HCT116 (cell line): Measurements from ENCODE around the gene POU2F3. TPM values are rescaled to one million over a fixed set of nuclear protein-coding genes. Genes with fewer than 3 reads are reported as not detected.
A peak's percentile ranks its signal among the peaks of the same experiment; 100 is the strongest.

Experiments
- ATAC-seq: fragments of 200-7000 bp; cut with Tn5 transposase; 2 replicates; pipeline ENCODE4 v1.9.1; 2020; ENCODE audit warnings: mild to moderate bottlenecking, moderate library complexity
- BruUV-seq: library from RNA; stranded (reverse); fragments of 400-500 nt; replicated peaks from 2 replicates; lab custom pipeline; 2021; lab: Mats Ljungman, UMichigan
- CTCF ChIA-PET: fragments of 300-600 bp; sonication (Branson Sonifier 250); formaldehyde crosslinking; loops from one replicate; lab custom pipeline; 2021; ENCODE audit warnings: antibody characterized with exemption; lab: Charles Lee
- POLR2A ChIA-PET: fragments of 300-600, 350-600 bp; sonication (Branson Sonifier 250); formaldehyde crosslinking; loops from one replicate; lab custom pipeline; 2021; ENCODE audit warnings: antibody characterized with exemption; lab: Charles Lee
- RAD21 ChIA-PET, 2 experiments: fragments of 300-600 bp; sonication (Branson Sonifier 250); formaldehyde crosslinking; loops; one replicate each; lab custom pipeline; 2023; ENCODE audit warnings: low total read pairs in 2 of 2; ENCODE audit not compliant: uncharacterized antibody in 2 of 2, unreplicated experiment in 2 of 2, low non-redundant PET in 1 of 2; lab: Charles Lee
- DNase-seq: peaks from one replicate; pipeline ENCODE4 v3.0.0-alpha.2; 2010; ENCODE audit warnings: low read depth, low spot score
- H2AFZ ChIP-seq: fragments of 200-600 bp; shearing (Covaris generic), sonication (generic); 2 replicates; pipeline ENCODE4 v1.6.1; 2017; ENCODE audit warnings: low read depth, mixed run types, mixed read lengths, antibody characterized with exemption, low read length; ENCODE audit not compliant: poor library complexity, severe bottlenecking
- H3K27ac ChIP-seq: 2 replicates; pipeline ENCODE4 v1.5.1; 2012; ENCODE audit warnings: low read depth, low read length
- H3K27me3 ChIP-seq: fragments of 200-600 bp; sonication (generic); 2 replicates; pipeline ENCODE4 v1.6.1; 2016; ENCODE audit warnings: mixed run types, low read length, mixed read lengths; ENCODE audit not compliant: insufficient read depth
- H3K36me3 ChIP-seq, 2 experiments: fragments of 200-500 bp in 1 of 2; fragments of 200-600 bp in 1 of 2; sonication (Bioruptor generic) in 1 of 2; sonication (generic) in 1 of 2; 2 replicates each; pipeline versions ENCODE4 v1.5.1 to v1.6.1; 2014 to 2016; ENCODE audit warnings: low read length in 2 of 2, inconsistent platforms in 1 of 2, mixed read lengths in 1 of 2, mixed run types in 1 of 2; ENCODE audit not compliant: insufficient read depth in 2 of 2, control insufficient read depth in 1 of 2
- H3K4me1 ChIP-seq, 2 experiments: fragments of 200-600 bp in 1 of 2; sonication (generic) in 1 of 2; 2 replicates each; pipeline versions ENCODE4 v1.5.1 to v1.6.1; 2012 to 2017; ENCODE audit warnings: low read length in 2 of 2, inconsistent platforms in 1 of 2, mild to moderate bottlenecking in 1 of 2, mixed read lengths in 1 of 2, mixed run types in 1 of 2, moderate library complexity in 1 of 2; ENCODE audit not compliant: insufficient read depth in 2 of 2, control insufficient read depth in 1 of 2
- H3K4me2 ChIP-seq: fragments of 200-600 bp; sonication (generic); 2 replicates; pipeline ENCODE4 v1.6.1; 2017; ENCODE audit warnings: mixed run types, low read length, mixed read lengths
- H3K4me3 ChIP-seq, 2 experiments: fragments of 200-600 bp in 1 of 2; sonication (generic) in 1 of 2; replicated peaks in 1 of 2; 2 replicates each; pipeline ENCODE4 v1.5.1; 2011 to 2016; ENCODE audit warnings: low read length in 2 of 2, control low read depth in 1 of 2, low read depth in 1 of 2, mild to moderate bottlenecking in 1 of 2, mixed read lengths in 1 of 2, mixed run types in 1 of 2
- H3K79me2 ChIP-seq: fragments of 200-600 bp; sonication (generic); 2 replicates; pipeline ENCODE4 v1.6.1; 2017; ENCODE audit warnings: mild to moderate bottlenecking, mixed run types, low read length, moderate library complexity, mixed read lengths; ENCODE audit not compliant: insufficient read depth
- H3K9ac ChIP-seq: fragments of 200-600 bp; sonication (generic); 2 replicates; pipeline ENCODE4 v1.6.1; 2016; ENCODE audit warnings: low read length, mixed read lengths
- H3K9me2 ChIP-seq: fragments of 200-600 bp; sonication (generic), shearing (Covaris generic); 2 replicates; pipeline ENCODE4 v1.6.1; 2017; ENCODE audit warnings: mixed run types, mild to moderate bottlenecking, moderate library complexity; ENCODE audit not compliant: insufficient read depth
- H3K9me3 ChIP-seq, 2 experiments: fragments of 200-500 bp in 1 of 2; fragments of 200-600 bp in 1 of 2; sonication (Bioruptor generic) in 1 of 2; sonication (generic) in 1 of 2; 2 replicates each; pipeline ENCODE4 v1.6.1; 2014 to 2017; ENCODE audit warnings: low read length in 2 of 2, mixed read lengths in 2 of 2, inconsistent platforms in 1 of 2, low read depth in 1 of 2, mild to moderate bottlenecking in 1 of 2, mixed run types in 1 of 2, moderate library complexity in 1 of 2; ENCODE audit not compliant: control insufficient read depth in 1 of 2, insufficient read depth in 1 of 2
- H4K20me1 ChIP-seq: fragments of 200-600 bp; sonication (generic), shearing (Covaris generic); 2 replicates; pipeline ENCODE4 v1.6.1; 2017; ENCODE audit warnings: mixed run types, mild to moderate bottlenecking, moderate library complexity; ENCODE audit not compliant: insufficient read depth
- CBX3 ChIP-seq: IDR thresholded peaks from 2 replicates; pipeline ENCODE4 v1.6.1; 2012; ENCODE audit warnings: low read depth
- CEBPB ChIP-seq: IDR thresholded peaks from 2 replicates; pipeline ENCODE4 v1.6.1; 2012; ENCODE audit warnings: low read depth
- EGR1 ChIP-seq: IDR thresholded peaks from 2 replicates; pipeline ENCODE4 v1.6.1; 2012; ENCODE audit warnings: low read depth
- ELF1 ChIP-seq: IDR thresholded peaks from 2 replicates; pipeline ENCODE4 v1.6.1; 2012; ENCODE audit warnings: low read depth, borderline replicate concordance
- EZH2 ChIP-seq: fragments of 200-600 bp; sonication (generic); IDR thresholded peaks from 2 replicates; pipeline ENCODE4 v1.6.1; 2017; ENCODE audit warnings: antibody characterized with exemption, mixed run types
- EZH2phosphoT487 ChIP-seq: fragments of 200-600 bp; IDR thresholded peaks from 2 replicates; pipeline ENCODE4 v1.6.1; 2018; ENCODE audit warnings: antibody characterized with exemption, borderline replicate concordance
- FOSL1 ChIP-seq: IDR thresholded peaks from 2 replicates; pipeline ENCODE4 v1.6.1; 2012; ENCODE audit warnings: low read depth
- JUND ChIP-seq: IDR thresholded peaks from 2 replicates; pipeline ENCODE4 v1.6.1; 2012
- POLR2A ChIP-seq: IDR thresholded peaks from 2 replicates; pipeline ENCODE4 v1.7.0; 2011; ENCODE audit warnings: borderline replicate concordance; ENCODE audit not compliant: insufficient read depth, insufficient read length; ENCODE audit errors: extremely low read depth
- RAD21 ChIP-seq: IDR thresholded peaks from 2 replicates; pipeline ENCODE4 v1.6.1; 2012; ENCODE audit warnings: low read depth, mild to moderate bottlenecking
- SP1 ChIP-seq: IDR thresholded peaks from 2 replicates; pipeline ENCODE4 v1.6.1; 2012; ENCODE audit warnings: low read depth
- SRF ChIP-seq: IDR thresholded peaks from 2 replicates; pipeline ENCODE4 v1.6.1; 2012; ENCODE audit warnings: low read depth
- YY1 ChIP-seq: IDR thresholded peaks from 2 replicates; pipeline ENCODE4 v1.6.1; 2011; ENCODE audit warnings: low read length, low read depth, moderate library complexity, mild to moderate bottlenecking; ENCODE audit not compliant: insufficient replicate concordance; ENCODE audit errors: extremely low read depth
- ZFX ChIP-seq: fragments of 450-650 bp; IDR thresholded peaks from 2 replicates; pipeline ENCODE4 v1.6.1; 2017
- intact Hi-C: fragments of 100-400 bp; cut with micrococcal nuclease; formaldehyde crosslinking; loops from 2 replicates; pipeline ENCODE4 v1.10.0; 2022
- total RNA-seq: library from RNA; stranded (reverse); gene quantifications from one replicate; pipeline ENCODE4 v1.2.1, GENCODE V29; 2021; ENCODE audit not compliant: unreplicated experiment
- TF ChIP-seq, protein P1 (sequence below): IDR thresholded peaks from 2 replicates; pipeline ENCODE4 v1.6.1; 2012
- TF ChIP-seq, protein P2 (sequence below): IDR thresholded peaks from 2 replicates; pipeline ENCODE4 v1.6.1; 2011; ENCODE audit warnings: mild to moderate bottlenecking, low read length, moderate library complexity; ENCODE audit not compliant: insufficient replicate concordance; ENCODE audit errors: extremely low read depth

POU2F3 gene
- total RNA-seq, 1 experiment from 2014 or later, result 0.15 TPM

DNA sequence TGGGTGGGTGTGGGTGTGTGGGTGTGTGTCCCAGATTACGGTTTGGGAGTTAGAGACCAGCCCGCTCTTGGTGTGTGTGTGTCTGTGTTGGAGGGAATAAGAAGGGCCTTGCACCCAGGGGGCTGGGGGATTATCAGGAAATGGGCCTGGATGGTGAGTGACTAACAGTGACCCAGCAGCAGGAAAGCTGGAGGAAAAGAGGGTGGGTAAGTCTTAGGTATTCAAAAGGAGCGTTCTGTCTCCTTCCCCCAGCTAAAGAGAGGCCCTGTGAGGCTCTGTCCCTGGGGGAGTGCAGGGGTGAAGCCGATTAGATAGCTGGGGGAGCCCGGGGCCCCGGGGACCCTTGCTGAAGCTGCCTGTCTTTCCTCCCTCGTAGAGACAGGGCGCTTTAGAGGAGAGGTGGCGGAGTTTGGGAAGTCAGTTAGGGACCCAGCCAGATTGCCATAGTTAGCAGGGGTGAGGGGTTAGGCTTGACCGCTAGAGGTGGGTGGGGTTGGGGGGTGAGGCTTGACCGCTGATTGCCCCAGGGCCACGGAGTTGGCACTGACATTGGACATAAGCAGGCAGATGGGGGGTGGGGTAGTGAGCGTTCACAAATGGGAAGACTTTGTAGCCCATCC, 27.6 kb upstream of the POU2F3 start:
- RAD21 ChIA-PET, result interaction anchor here in 1 of 2 experiments (0.6 kb wide), 1 partner anchor 87 kb away, joined by 3 read pairs; no protein-coding TSS in a partner anchor
- Histone ChIP-seq H2AFZ (no peak overlapping the region), H3K9ac (no peak overlapping the region), H3K79me2 (peaks cover 6% of the 10 kb centered on the region; the same call in 1 of the 2 replicates), H3K4me1 (peaks cover 23 to 52% of the 10 kb centered on the region in 2 experiments), H3K36me3 (no peaks in the 10 kb centered on the region), H3K27me3 (no peaks in the 10 kb centered on the region), H3K9me2 (no peaks in the 10 kb centered on the region), H3K9me3 (no peaks in the 10 kb centered on the region), H3K4me2 (peak overlapping the region; percentile 96), H4K20me1 (no peaks in the 10 kb centered on the region), H3K27ac (no peak overlapping the region), H3K4me3 (peak overlapping the region; percentile 11 to 69; a peak in 2 of 4 replicates)
- no peak for ATAC-seq
- CTCF ChIA-PET, result interaction anchor here (1.1 to 1.6 kb wide), 2 partner anchors 14 to 91 kb away, joined by 3 read pairs; no protein-coding TSS in a partner anchor
- POLR2A ChIA-PET, result no interaction called here
- TF ChIP-seq ELF1, result no peak
- TF ChIP-seq EZH2phosphoT487, result no peak
- no peak for TF ChIP-seq CBX3
- no peak for TF ChIP-seq EZH2
- no peak for TF ChIP-seq EGR1
- no peak for TF ChIP-seq CEBPB
- TF ChIP-seq RAD21, result no peak
- TF ChIP-seq POLR2A, result no peak
- TF ChIP-seq SRF, result no peak
- no peak for TF ChIP-seq FOSL1
- no peak for TF ChIP-seq ZFX
- TF ChIP-seq, protein P1, sequence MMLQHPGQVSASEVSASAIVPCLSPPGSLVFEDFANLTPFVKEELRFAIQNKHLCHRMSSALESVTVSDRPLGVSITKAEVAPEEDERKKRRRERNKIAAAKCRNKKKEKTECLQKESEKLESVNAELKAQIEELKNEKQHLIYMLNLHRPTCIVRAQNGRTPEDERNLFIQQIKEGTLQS, result no peak
- no peak for TF ChIP-seq SP1
- TF ChIP-seq JUND, result no peak
- TF ChIP-seq, protein P2, sequence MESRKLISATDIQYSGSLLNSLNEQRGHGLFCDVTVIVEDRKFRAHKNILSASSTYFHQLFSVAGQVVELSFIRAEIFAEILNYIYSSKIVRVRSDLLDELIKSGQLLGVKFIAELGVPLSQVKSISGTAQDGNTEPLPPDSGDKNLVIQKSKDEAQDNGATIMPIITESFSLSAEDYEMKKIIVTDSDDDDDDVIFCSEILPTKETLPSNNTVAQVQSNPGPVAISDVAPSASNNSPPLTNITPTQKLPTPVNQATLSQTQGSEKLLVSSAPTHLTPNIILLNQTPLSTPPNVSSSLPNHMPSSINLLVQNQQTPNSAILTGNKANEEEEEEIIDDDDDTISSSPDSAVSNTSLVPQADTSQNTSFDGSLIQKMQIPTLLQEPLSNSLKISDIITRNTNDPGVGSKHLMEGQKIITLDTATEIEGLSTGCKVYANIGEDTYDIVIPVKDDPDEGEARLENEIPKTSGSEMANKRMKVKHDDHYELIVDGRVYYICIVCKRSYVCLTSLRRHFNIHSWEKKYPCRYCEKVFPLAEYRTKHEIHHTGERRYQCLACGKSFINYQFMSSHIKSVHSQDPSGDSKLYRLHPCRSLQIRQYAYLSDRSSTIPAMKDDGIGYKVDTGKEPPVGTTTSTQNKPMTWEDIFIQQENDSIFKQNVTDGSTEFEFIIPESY, result no peak
- TF ChIP-seq YY1, result no peak
- intact Hi-C loops, result loop anchor here (5.0 kb wide), 1 partner anchor 500 kb away; no protein-coding TSS in a partner anchor
- TSS peak; percentile 52 for BruUV-seq
- no peak for DNase-seq
